GM19455 (cell line): Measurements from ENCODE around the gene MAP4K4.
A peak's percentile ranks its signal among the peaks of the same experiment; 100 is the strongest.
"Not testable (repeated sequence)": the region's sequence is repeated elsewhere in the genome, so short reads cannot be mapped to it uniquely, and the experiment has no call there.

Source experiments
- ATAC-seq: cut with Tn5 transposase; IDR thresholded peaks from one replicate; pipeline ENCODE4 v1.9.1; 2021; ENCODE audit not compliant: unreplicated experiment

The MAP4K4 gene

GRCh38 chr2:101741775-101742520, 44.4 kb downstream of the MAP4K4 start:
- ATAC-seq: no peak

- no peak for ATAC-seq
Measured at GRCh38 chr2:101742547-101742946, 45.0 kb downstream of the MAP4K4 start.

GRCh38 chr2:101743288-101743687, 45.8 kb downstream of the MAP4K4 start:
- ATAC-seq: no peak

GRCh38 chr2:101744832-101745231, 47.3 kb downstream of the MAP4K4 start:
- ATAC-seq: no peak

- no peak for ATAC-seq
Measured at GRCh38 chr2:101745711-101746694, 48.5 kb downstream of the MAP4K4 start.

GRCh38 chr2:101748000-101748399, 50.5 kb downstream of the MAP4K4 start:
- ATAC-seq: no peak

GRCh38 chr2:101748462-101748861, 51.0 kb downstream of the MAP4K4 start:
- not testable (repeated sequence) for ATAC-seq

- ATAC-seq: no peak
Measured at GRCh38 chr2:101750688-101751087, 53.2 kb downstream of the MAP4K4 start.

GRCh38 chr2:101751276-101751815, 53.8 kb downstream of the MAP4K4 start:
- no peak for ATAC-seq

- ATAC-seq: peak; percentile 61
Measured at GRCh38 chr2:101751875-101752619, 54.5 kb downstream of the MAP4K4 start.

- no peak for ATAC-seq
Measured at GRCh38 chr2:101752716-101753616, 55.5 kb downstream of the MAP4K4 start.

- no peak for ATAC-seq
Measured at GRCh38 chr2:101753720-101754490, 56.4 kb downstream of the MAP4K4 start.

GRCh38 chr2:101754618-101755017, 57.1 kb downstream of the MAP4K4 start:
- no peak for ATAC-seq

GRCh38 chr2:101756266-101756665, 58.8 kb downstream of the MAP4K4 start:
- no peak for ATAC-seq

- no peak for ATAC-seq
Measured at GRCh38 chr2:101758001-101758400, 60.5 kb downstream of the MAP4K4 start.

- ATAC-seq: no peak
Measured at GRCh38 chr2:101759162-101759561, 61.7 kb downstream of the MAP4K4 start.

GRCh38 chr2:101762451-101763171, 65.1 kb downstream of the MAP4K4 start:
- ATAC-seq: no peak

- ATAC-seq: no peak
Measured at GRCh38 chr2:101763496-101764333, 66.2 kb downstream of the MAP4K4 start.
